Stimulated activated CD4-positive, alpha-beta T cell treated with anti-CD3 and anti-CD28 coated beads, Interleukin-12 subunit alpha, Interleukin-12 subunit beta, amount 100 ng/mL, for 48 hours (primary cell): ENCODE data around the gene EFCAB9.

Experiments
- DNase-seq, 3 donors: peaks; one replicate each; pipeline ENCODE4 v3.0.0-alpha.2; 2020; ENCODE audit warnings: low read depth in 2 of 3, low spot score in 1 of 3

Gene EFCAB9

DNA sequence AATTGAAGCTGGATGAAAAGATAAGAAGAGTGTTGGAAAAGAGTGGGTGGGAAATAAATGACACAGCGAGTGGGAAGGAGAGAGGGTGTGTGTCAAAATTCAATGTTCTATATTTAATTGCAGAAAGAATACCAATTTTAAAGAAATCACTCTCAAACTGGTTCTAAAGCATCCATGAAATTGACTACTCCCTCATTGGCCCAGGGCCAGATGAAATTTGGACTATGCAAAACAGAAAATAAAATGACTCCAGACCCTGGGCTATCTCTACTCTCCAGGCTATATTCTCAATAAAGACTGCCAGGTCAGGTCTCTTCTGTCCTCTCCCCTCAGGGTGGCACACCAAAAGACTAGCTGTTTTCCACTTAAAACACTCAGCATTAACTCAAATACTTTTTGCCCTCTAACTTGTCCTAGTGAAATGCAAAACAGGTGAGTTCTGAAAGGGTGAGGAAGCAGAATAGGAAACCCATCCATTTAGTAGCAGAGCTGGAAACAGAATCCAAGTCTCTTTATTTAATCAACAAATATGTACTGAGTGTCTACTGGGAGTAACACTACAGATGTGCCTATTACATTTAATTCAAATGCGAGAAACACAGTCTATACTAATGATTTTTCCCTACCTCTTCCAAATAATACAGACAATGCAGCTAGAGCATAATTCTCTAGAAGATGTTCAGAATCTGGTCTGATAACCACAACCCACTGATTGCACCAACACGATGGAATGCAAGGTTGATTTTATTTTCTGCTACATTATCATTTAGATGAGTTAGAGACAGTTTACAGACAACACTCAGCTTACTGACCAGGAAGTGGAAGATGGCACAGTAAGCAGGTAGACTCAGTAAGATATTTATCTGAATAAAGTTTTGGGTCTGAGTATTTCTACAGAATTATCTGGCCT is 42.1 kb downstream of the EFCAB9 start:
- DNase-seq, result no peak

DNA sequence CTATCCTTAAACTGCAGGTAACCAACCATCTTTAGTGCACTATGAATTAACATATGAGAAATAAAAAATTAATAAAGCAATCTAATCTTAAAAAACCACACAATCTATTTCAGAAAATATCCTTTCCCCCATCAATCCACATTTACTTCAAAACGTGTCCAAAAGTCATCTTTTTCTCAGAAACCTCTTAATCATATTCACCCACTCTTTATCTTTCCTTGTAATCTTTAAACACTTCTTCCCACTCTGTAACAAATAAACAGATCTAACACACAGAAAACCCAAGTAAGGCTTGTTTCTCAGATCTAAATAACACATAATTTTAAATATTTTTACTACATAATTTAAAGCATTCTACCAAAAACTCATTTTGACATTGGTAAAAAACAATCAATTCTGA is 44.4 kb downstream of the EFCAB9 start:
- DNase-seq, result no peak

DNA sequence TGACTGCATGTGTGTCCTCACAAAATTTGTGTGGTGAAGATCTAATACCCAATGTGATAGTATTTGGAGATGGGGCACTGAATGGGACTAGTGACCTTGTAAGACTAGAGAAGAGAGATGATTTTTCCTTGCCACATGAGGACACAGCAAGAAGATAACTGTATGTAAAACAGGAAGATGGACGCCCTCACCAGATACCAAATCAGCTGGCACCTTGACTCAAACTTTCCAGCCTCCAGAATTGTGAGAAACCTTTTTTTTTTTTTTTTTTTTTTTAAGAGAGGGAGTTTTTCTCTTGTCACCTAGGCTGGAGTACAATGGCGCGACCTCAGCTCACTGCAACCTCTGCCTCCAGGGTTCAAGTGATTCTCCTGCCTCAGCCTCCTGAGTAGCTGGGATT is 49.3 kb downstream of the EFCAB9 start:
- no peak for DNase-seq

DNA sequence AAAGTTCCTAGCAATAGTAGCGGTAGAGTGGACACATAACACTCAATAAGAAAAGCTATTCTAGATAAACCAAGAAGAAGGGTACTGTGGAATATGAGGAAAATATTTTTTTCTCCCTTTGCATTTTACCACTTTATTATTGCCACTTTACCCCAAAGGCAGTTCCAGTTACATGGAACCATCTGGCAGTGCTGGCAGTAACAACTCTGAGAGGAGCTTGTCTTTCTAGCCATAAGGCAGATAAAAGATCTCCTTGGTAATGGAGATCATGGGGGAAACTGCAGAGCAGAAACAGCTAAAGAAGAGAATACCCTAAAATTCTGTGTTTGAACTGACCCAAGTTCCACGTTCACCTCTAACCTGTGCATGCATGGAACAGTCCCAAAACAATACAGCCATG is 51.1 kb downstream of the EFCAB9 start:
- DNase-seq, result no peak

DNA sequence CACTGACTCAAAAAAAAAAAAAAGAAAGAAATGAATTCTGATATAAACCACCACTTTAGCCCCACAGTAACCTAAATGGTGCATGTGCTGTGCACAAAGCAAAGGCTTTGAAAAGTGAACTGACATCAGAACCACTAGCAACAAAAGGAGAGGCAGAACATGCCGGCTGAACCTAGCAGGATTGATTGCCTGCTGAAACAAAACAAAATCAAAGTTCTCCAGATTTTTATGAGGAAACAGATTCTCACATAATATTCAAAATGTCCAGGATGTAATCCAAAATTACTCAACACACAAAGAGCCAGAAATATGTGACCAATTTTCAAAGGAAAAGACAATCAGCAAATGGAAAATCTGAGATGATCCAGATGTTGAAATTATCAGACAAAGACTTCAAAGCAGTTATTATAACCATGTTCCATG is 51.7 kb downstream of the EFCAB9 start:
- DNase-seq, result no peak

DNA sequence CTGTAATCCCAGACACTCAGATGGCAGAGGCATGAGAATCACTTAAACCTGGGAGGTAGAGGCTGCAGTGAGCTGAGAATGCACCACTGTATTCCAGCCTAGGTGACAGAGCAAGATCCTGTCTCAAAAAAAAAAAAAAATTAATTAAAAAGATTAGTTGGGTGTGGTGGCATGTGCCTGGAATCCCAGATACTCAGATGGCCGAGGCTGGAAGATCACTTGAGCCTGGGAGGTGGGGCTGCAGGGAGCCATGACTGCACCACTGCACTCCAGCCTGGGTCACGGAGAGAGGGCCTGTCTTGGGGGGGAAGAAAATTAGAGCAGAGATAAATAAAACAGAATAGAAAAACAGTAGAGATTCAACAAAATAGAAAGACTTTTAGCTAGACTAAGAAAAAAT is 54.7 kb downstream of the EFCAB9 start:
- DNase-seq, result no peak

DNA sequence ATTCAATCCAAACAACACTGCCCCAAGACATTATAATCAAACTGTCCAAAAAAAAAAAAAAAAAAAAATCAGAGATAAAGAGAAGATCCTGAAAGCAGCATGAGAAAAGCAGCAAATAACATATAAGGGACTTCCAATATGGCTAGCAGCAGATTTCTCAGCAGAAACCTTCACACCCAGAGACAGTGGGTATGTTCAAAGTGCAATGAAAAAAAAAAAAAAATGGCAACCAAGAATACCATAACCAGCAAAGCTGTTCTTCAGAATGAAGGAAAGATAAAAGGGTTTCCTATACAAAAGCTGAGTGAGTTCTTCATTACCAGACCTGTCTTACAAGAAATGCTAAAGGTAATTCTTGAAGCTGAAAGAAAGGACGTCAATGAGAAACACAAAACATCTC is 57.4 kb downstream of the EFCAB9 start:
- no peak for DNase-seq

DNA sequence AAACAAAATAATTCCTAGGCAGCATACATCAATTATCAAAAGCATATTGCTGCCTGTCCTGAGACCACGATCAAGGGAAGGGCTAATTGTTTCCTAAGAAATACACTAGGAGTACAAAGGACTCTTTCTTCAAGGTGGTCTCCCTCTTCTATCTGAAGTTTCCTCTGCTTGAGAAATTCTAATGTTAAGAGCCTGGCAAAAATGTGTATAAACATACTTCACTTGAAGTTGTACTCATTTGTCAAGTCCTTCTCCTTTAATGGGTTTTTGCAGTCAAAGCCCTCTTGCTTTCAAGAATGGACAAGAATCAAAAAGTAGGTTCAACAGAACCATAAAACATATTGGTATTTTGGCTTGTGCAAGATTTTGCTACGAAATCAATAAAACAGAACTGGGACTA is 58.5 kb downstream of the EFCAB9 start:
- DNase-seq, result no peak
